NCI-H2171 (cell line): ENCODE results near the gene TAS2R3.
A peak's percentile ranks its signal among the peaks of the same experiment; 100 is the strongest.

Experiments
- DNase-seq: peaks from one replicate; lab custom pipeline; 2025; lab: John Stamatoyannopoulos, UW

TAS2R3 gene

DNA sequence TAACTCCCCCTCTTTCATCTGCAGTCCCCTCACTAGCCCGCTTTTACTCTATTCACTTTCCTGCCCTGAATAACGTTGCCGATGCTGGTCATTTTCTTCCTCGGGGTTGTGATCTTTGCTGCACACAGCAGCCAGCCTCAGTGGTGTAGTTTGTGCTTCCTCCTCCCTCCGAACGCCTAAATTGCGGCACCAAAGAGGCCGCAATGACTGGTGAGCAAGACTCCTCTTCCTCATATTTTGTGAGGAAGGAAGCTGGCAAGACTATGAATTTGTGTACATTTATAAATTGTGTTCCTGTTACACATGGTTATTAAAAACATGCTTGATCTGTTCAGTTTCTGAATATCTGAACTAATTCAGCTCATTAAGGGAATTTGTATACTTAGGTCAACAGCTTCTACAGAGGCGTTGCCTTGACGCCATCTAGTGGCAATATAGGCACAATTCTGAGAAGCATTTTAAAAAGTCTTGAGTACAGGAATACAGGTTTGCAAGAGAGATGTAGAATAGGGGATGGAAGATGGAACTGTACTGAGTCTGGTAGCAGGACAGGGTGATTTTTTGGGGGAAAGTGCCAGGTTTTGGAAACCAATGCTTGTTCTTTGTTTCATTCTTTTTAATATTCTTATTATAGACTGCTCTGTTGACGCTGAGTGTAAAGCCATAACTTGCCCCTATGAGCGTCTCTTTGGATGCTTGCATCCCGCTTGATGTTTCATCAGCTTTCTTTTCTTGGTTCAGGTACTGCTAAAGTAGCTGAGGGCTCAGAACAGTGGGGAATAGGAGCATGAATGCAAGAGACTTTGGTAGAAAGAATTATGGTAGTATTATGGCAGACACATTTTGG, 22.0 kb downstream of the TAS2R3 start:
- DNase-seq = peak; percentile 14

- DNase-seq = no peak
Measured at GRCh38 chr7:141788296-141788695, 24.4 kb downstream of the TAS2R3 start.

- DNase-seq = no peak
Measured at GRCh38 chr7:141789917-141790316, 26.0 kb downstream of the TAS2R3 start, which contains the start of gene TAS2R5. TAS2R5 (plus strand) TSS chr7:141790217; CDS start chr7:141790362, 145 bp downstream.

GRCh38 chr7:141792526-141792925, 28.6 kb downstream of the TAS2R3 start:
- DNase-seq = no peak
